ENCODE measurements around the gene CTSF. TPM values are rescaled to one million over a fixed set of nuclear protein-coding genes. Genes with fewer than 3 reads are reported as not detected.

Gene CTSF
- total and polyA plus RNA-seq, 2 of the 13 experiments (the other 11 are each of a cell fraction or from before 2014, with no cell fraction given) = not detected

- TF ChIP-seq ZBTB33 (CRISPR knock-in tag; IDR thresholded peaks at IDR 0.05) (no peak), BRCA1 (CRISPR knock-in tag; IDR thresholded peaks at IDR 0.05) (no peak; the same call in 1 of the 2 replicates), FOXA3 (CRISPR knock-in tag; IDR thresholded peaks at IDR 0.05) (no peak), IRF1 (CRISPR knock-in tag; IDR thresholded peaks at IDR 0.05; ENCODE audit: low read depth) (no peak), ZNF160 (CRISPR knock-in tag; IDR thresholded peaks at IDR 0.05) (peak; percentile 62; the same call in 1 of the 2 replicates), MYNN (CRISPR knock-in tag; IDR thresholded peaks at IDR 0.05; ENCODE audit: low read depth) (no peak), ZSCAN25 (CRISPR knock-in tag; IDR thresholded peaks at IDR 0.05) (0 out of 2 replicates have a peak, but pooled peaks have one; percentile 19), ZBED4 (CRISPR knock-in tag; IDR thresholded peaks at IDR 0.05; ENCODE audit: borderline replicate concordance) (peak; percentile 58; the same call in 1 of the 2 replicates), MTERF4 (CRISPR knock-in tag; IDR thresholded peaks at IDR 0.05) (no peak), ZNF615 (CRISPR knock-in tag; IDR thresholded peaks at IDR 0.05; ENCODE audit: borderline replicate concordance) (no peak), ZNF556 (CRISPR knock-in tag; IDR thresholded peaks at IDR 0.05; ENCODE audit: borderline replicate concordance) (peak; percentile 31; the same call in 1 of the 2 replicates), CENPBD1 (CRISPR knock-in tag; IDR thresholded peaks at IDR 0.05; ENCODE audit: borderline replicate concordance, low read depth) (no peak), DNMT3B (CRISPR knock-in tag; conservative IDR thresholded peaks at IDR 0.05) (no peak), WIZ (CRISPR knock-in tag; IDR thresholded peaks at IDR 0.05) (no peak), ZNF607 (CRISPR knock-in tag; IDR thresholded peaks at IDR 0.05; ENCODE audit: borderline replicate concordance) (no peak; the same call in 1 of the 2 replicates), RELA (CRISPR knock-in tag; IDR thresholded peaks at IDR 0.05) (no peak), ZNF263 (CRISPR knock-in tag; IDR thresholded peaks at IDR 0.05) (peak; percentile 92), ZNF441 (CRISPR knock-in tag; IDR thresholded peaks at IDR 0.05; ENCODE audit: borderline replicate concordance) (0 out of 2 replicates have a peak, but pooled peaks have one; percentile 26), ZNF432 (CRISPR knock-in tag; IDR thresholded peaks at IDR 0.05; ENCODE audit: borderline replicate concordance) (no peak), ISL2 (CRISPR knock-in tag; IDR thresholded peaks at IDR 0.05) (no peak), NBN (conservative IDR thresholded peaks at IDR 0.05) (no peak), ZNF253 (CRISPR knock-in tag; IDR thresholded peaks at IDR 0.05; ENCODE audit: borderline replicate concordance) (no peak)
These were observed 22.6 kb downstream of the CTSF start, which contains the start of gene ZDHHC24 (continued) for GRCh38 chr11:66545701-66546367.
